ENCODE measurements around the gene PAPSS1.
A peak's percentile ranks its signal among the peaks of the same experiment; 100 is the strongest.

PAPSS1 gene

DNA sequence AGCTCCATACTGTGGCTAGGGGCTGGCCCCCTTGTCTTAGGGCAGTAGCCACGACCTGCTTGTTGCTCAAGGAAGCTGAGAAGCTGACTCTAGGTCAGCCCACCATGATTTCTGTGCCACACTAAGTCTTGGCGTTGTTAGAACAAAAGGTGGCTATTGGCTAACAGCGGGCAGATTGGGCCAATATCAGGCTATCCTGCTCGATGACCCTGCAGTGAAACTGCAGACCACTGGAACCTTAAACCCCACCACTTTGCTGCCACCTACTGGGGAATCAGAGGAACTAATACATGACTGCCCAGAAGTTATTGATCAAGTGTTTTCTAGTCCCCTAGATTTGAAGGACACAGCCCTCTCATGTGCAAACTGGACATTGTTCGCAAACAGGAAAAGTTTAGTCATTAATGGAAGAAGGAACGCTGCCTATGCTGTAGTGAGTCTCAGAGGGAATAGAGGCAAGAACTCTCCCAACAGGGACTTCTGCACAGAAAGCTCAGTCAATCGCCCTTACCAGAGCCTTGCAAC, 17.0 kb upstream of the PAPSS1 start:
- ATAC-seq (ENCODE audit: insufficient read depth, low read depth): peak; percentile 77

GRCh38 chr4:107736037-107736436, 16.0 kb upstream of the PAPSS1 start:
- TF ChIP-seq, protein P1, sequence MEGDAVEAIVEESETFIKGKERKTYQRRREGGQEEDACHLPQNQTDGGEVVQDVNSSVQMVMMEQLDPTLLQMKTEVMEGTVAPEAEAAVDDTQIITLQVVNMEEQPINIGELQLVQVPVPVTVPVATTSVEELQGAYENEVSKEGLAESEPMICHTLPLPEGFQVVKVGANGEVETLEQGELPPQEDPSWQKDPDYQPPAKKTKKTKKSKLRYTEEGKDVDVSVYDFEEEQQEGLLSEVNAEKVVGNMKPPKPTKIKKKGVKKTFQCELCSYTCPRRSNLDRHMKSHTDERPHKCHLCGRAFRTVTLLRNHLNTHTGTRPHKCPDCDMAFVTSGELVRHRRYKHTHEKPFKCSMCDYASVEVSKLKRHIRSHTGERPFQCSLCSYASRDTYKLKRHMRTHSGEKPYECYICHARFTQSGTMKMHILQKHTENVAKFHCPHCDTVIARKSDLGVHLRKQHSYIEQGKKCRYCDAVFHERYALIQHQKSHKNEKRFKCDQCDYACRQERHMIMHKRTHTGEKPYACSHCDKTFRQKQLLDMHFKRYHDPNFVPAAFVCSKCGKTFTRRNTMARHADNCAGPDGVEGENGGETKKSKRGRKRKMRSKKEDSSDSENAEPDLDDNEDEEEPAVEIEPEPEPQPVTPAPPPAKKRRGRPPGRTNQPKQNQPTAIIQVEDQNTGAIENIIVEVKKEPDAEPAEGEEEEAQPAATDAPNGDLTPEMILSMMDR (IDR thresholded peaks at IDR 0.05; ENCODE audit: borderline replicate concordance, extremely low read depth, low read length, poor library complexity, severe bottlenecking): no peak
- TF ChIP-seq EZH2 (IDR thresholded peaks at IDR 0.05; ENCODE audit: borderline replicate concordance, low read depth, low read length, severe bottlenecking): no peak
- no peaks in the 10 kb centered on the region for H3K79me2 ChIP-seq (ENCODE audit: insufficient read depth, low read length)
- H3K27me3 ChIP-seq (ENCODE audit: insufficient read depth, low read length, poor library complexity): peaks cover 6% of the 10 kb centered on the region
- no peak overlapping the region for H2AFZ ChIP-seq (ENCODE audit: low read depth, low read length)
- DNase-seq (no peak), ATAC-seq (ENCODE audit: insufficient read depth, low read depth) (no peak)
- no peak overlapping the region for H3K4me3 ChIP-seq (ENCODE audit: low read depth in 1 of 2, low read length in 2 of 2)
- no peaks in the 10 kb centered on the region for H3K4me1 ChIP-seq (ENCODE audit: insufficient read depth, low read length)
- no peaks in the 10 kb centered on the region for H3K36me3 ChIP-seq (ENCODE audit: insufficient read depth, low read length)
- H3K4me2 ChIP-seq (ENCODE audit: insufficient read depth, low read length): no peak overlapping the region
- H3K9me3 ChIP-seq (ENCODE audit: insufficient read depth, low read length, severe bottlenecking): no peaks in the 10 kb centered on the region
- no peaks in the 10 kb centered on the region for H4K20me1 ChIP-seq (ENCODE audit: insufficient read depth, low read length)
- H3K9ac ChIP-seq (ENCODE audit: low read depth, low read length): no peak overlapping the region
- no peak overlapping the region for H3K27ac ChIP-seq (ENCODE audit: low read length)

More for the DNA sequence above, 17.0 kb upstream of the PAPSS1 start:
- H3K36me3 ChIP-seq (ENCODE audit: insufficient read depth, low read length): no peaks in the 10 kb centered on the region
- TF ChIP-seq EZH2 (IDR thresholded peaks at IDR 0.05; ENCODE audit: borderline replicate concordance, low read depth, low read length, severe bottlenecking): no peak
- TF ChIP-seq, protein P1 (IDR thresholded peaks at IDR 0.05; ENCODE audit: borderline replicate concordance, extremely low read depth, low read length, poor library complexity, severe bottlenecking): peak; percentile 88
- no peaks in the 10 kb centered on the region for H3K9me3 ChIP-seq (ENCODE audit: insufficient read depth, low read length, severe bottlenecking)
- H3K4me2 ChIP-seq (ENCODE audit: insufficient read depth, low read length): no peak overlapping the region
- no peaks in the 10 kb centered on the region for H4K20me1 ChIP-seq (ENCODE audit: insufficient read depth, low read length)
- H3K27ac ChIP-seq (ENCODE audit: low read length): no peak overlapping the region
- no peak overlapping the region for H3K4me3 ChIP-seq (ENCODE audit: low read depth in 1 of 2, low read length in 2 of 2)
- H3K79me2 ChIP-seq (ENCODE audit: insufficient read depth, low read length): no peaks in the 10 kb centered on the region
- H3K9ac ChIP-seq (ENCODE audit: low read depth, low read length): no peak overlapping the region
- no peak overlapping the region for H2AFZ ChIP-seq (ENCODE audit: low read depth, low read length)
- DNase-seq: peak; percentile 40
- no peaks in the 10 kb centered on the region for H3K4me1 ChIP-seq (ENCODE audit: insufficient read depth, low read length)
- H3K27me3 ChIP-seq (ENCODE audit: insufficient read depth, low read length, poor library complexity): peaks cover 6% of the 10 kb centered on the region

- no peak overlapping the region for H2AFZ ChIP-seq (ENCODE audit: low read depth, low read length)
- no peaks in the 10 kb centered on the region for H3K4me1 ChIP-seq (ENCODE audit: insufficient read depth, low read length)
- no peak for DNase-seq
- no peak overlapping the region for H3K4me3 ChIP-seq (ENCODE audit: low read depth in 1 of 2, low read length in 2 of 2)
- no peak overlapping the region for H3K27ac ChIP-seq (ENCODE audit: low read length)
- no peaks in the 10 kb centered on the region for H3K79me2 ChIP-seq (ENCODE audit: insufficient read depth, low read length)
- H3K27me3 ChIP-seq (ENCODE audit: insufficient read depth, low read length, poor library complexity): peaks cover 6% of the 10 kb centered on the region
- no peak overlapping the region for H3K9ac ChIP-seq (ENCODE audit: low read depth, low read length)
- no peak overlapping the region for H3K4me2 ChIP-seq (ENCODE audit: insufficient read depth, low read length)
- no peak for TF ChIP-seq EZH2 (IDR thresholded peaks at IDR 0.05; ENCODE audit: borderline replicate concordance, low read depth, low read length, severe bottlenecking)
- TF ChIP-seq, protein P1 (IDR thresholded peaks at IDR 0.05; ENCODE audit: borderline replicate concordance, extremely low read depth, low read length, poor library complexity, severe bottlenecking): peak; percentile 46
- peak; percentile 62; the same call in 1 of the 3 replicates for ATAC-seq (ENCODE audit: insufficient read depth, low read depth)
- H3K9me3 ChIP-seq (ENCODE audit: insufficient read depth, low read length, severe bottlenecking): no peaks in the 10 kb centered on the region
- H3K36me3 ChIP-seq (ENCODE audit: insufficient read depth, low read length): no peaks in the 10 kb centered on the region
- H4K20me1 ChIP-seq (ENCODE audit: insufficient read depth, low read length): no peaks in the 10 kb centered on the region
Observed at GRCh38 chr4:107734120-107734519, 14.1 kb upstream of the PAPSS1 start.

Data from DND-41 (cell line).